KMS-11 (cell line): ENCODE results near the gene DUXA.

Source experiments
- H2AFZ ChIP-seq: fragments of 200-600 bp; sonication (generic); 2 replicates; pipeline ENCODE4 v1.6.1; 2016; ENCODE audit warnings: antibody characterized with exemption, mixed run types, low read depth
- H3K27ac ChIP-seq: fragments of 200-600 bp; sonication (generic); 2 replicates; pipeline ENCODE4 v1.6.1; 2016; ENCODE audit warnings: mild to moderate bottlenecking, mixed run types
- H3K27me3 ChIP-seq: fragments of 200-600 bp; sonication (generic); 2 replicates; pipeline ENCODE4 v1.6.1; 2017; ENCODE audit warnings: mild to moderate bottlenecking, low read depth, mixed run types, moderate library complexity; ENCODE audit not compliant: insufficient read depth
- H3K36me3 ChIP-seq: fragments of 200-600 bp; sonication (generic); 2 replicates; pipeline ENCODE4 v1.6.1; 2017; ENCODE audit warnings: mild to moderate bottlenecking, mixed run types; ENCODE audit not compliant: insufficient read depth
- H3K4me1 ChIP-seq: fragments of 200-600 bp; sonication (generic); 2 replicates; pipeline ENCODE4 v1.6.1; 2016; ENCODE audit warnings: mild to moderate bottlenecking, low read depth, mixed run types; ENCODE audit not compliant: poor library complexity, severe bottlenecking
- H3K4me2 ChIP-seq: fragments of 200-600 bp; sonication (generic); 2 replicates; pipeline ENCODE4 v1.7.0; 2016; ENCODE audit warnings: mild to moderate bottlenecking, mixed run types
- H3K4me3 ChIP-seq: fragments of 200-600 bp; sonication (generic); IDR thresholded peaks from 2 replicates; pipeline ENCODE4 v1.6.1; 2017; ENCODE audit warnings: low read depth, low read length, mixed read lengths; ENCODE audit not compliant: insufficient read depth
- H3K79me2 ChIP-seq: fragments of 200-600 bp; sonication (generic); 2 replicates; pipeline ENCODE4 v1.6.1; 2016; ENCODE audit warnings: low read depth, mixed run types; ENCODE audit not compliant: insufficient read depth
- H3K9ac ChIP-seq: fragments of 200-600 bp; sonication (generic); 2 replicates; pipeline ENCODE4 v1.6.1; 2016; ENCODE audit warnings: mild to moderate bottlenecking, mixed run types
- H4K20me1 ChIP-seq: fragments of 200-600 bp; sonication (generic); 2 replicates; pipeline ENCODE4 v1.6.1; 2016; ENCODE audit warnings: mild to moderate bottlenecking, mixed run types; ENCODE audit not compliant: insufficient read depth
- CTCF ChIP-seq: fragments of 200-600 bp; sonication (generic); conservative IDR thresholded peaks from 2 replicates; pipeline ENCODE4 v1.6.1; 2017; ENCODE audit warnings: low read depth, mild to moderate bottlenecking, antibody characterized with exemption, low read length, moderate library complexity, mixed read lengths

DUXA gene

GRCh38 chr19:57192993-57193392 is 25.7 kb upstream of the DUXA start:
- Histone ChIP-seq H4K20me1 (no peaks in the 10 kb centered on the region), H3K27ac (no peak overlapping the region), H3K9ac (no peak overlapping the region), H3K4me2 (no peak overlapping the region), H3K79me2 (no peaks in the 10 kb centered on the region), H3K27me3 (no peaks in the 10 kb centered on the region), H3K4me3 (no peak overlapping the region), H3K4me1 (no peaks in the 10 kb centered on the region), H3K36me3 (no peaks in the 10 kb centered on the region), H2AFZ (no peak overlapping the region)
- no peak for TF ChIP-seq CTCF

GRCh38 chr19:57192077-57192420 is 24.8 kb upstream of the DUXA start:
- Histone ChIP-seq H3K4me3 (no peak overlapping the region), H3K36me3 (no peaks in the 10 kb centered on the region), H2AFZ (peak overlapping the region; percentile 92), H4K20me1 (no peaks in the 10 kb centered on the region), H3K4me1 (no peaks in the 10 kb centered on the region), H3K9ac (no peak overlapping the region), H3K4me2 (peak overlapping the region; percentile 42; the same call in 1 of the 2 replicates), H3K27me3 (no peaks in the 10 kb centered on the region), H3K27ac (no peak overlapping the region), H3K79me2 (no peaks in the 10 kb centered on the region)
- TF ChIP-seq CTCF = no peak

GRCh38 chr19:57191141-57192076 is 24.1 kb upstream of the DUXA start, which contains the start of gene ZNF264:
Gene ZNF264, plus strand, starts transcription at chr19:57191500. Its CDS starts 414 bp downstream, at chr19:57191914.
- H3K27ac ChIP-seq = peak within 1 kb of the TSS; percentile 32; the same call in 1 of the 2 replicates
- no peaks in the 10 kb centered on the region for H3K79me2 ChIP-seq
- H3K4me1 ChIP-seq = no peaks in the 10 kb centered on the region
- H3K4me2 ChIP-seq = peak within 1 kb of the TSS; percentile 42; the same call in 1 of the 2 replicates
- peak within 1 kb of the TSS; percentile 92 for H2AFZ ChIP-seq
- H3K36me3 ChIP-seq = no peaks in the 10 kb centered on the region
- no peaks in the 10 kb centered on the region for H4K20me1 ChIP-seq
- peak within 1 kb of the TSS; percentile 35; the same call in 1 of the 2 replicates for H3K9ac ChIP-seq
- no peaks in the 10 kb centered on the region for H3K27me3 ChIP-seq
- H3K4me3 ChIP-seq = no peak within 1 kb of the TSS
- TF ChIP-seq CTCF = no peak

- Histone ChIP-seq H3K9ac (no peak overlapping the region), H3K36me3 (no peaks in the 10 kb centered on the region), H3K79me2 (no peaks in the 10 kb centered on the region), H3K4me1 (no peaks in the 10 kb centered on the region), H3K27me3 (no peaks in the 10 kb centered on the region), H3K4me3 (no peak overlapping the region), H3K27ac (no peak overlapping the region), H3K4me2 (no peak overlapping the region), H4K20me1 (no peaks in the 10 kb centered on the region), H2AFZ (peak overlapping the region; percentile 92; the same call in 1 of the 2 replicates)
- no peak for TF ChIP-seq CTCF
These were observed 23.0 kb upstream of the DUXA start for GRCh38 chr19:57190301-57190700.
